HG03066 (cell line): ENCODE results near the gene POLR2C.
"Not testable (repeated sequence)": the region's sequence is repeated elsewhere in the genome, so short reads cannot be mapped to it uniquely, and the experiment has no call there.

Experiments
- ATAC-seq: cut with Tn5 transposase; IDR thresholded peaks from one replicate; pipeline ENCODE4 v1.9.1; 2021; ENCODE audit warnings: low read depth; ENCODE audit not compliant: unreplicated experiment

POLR2C gene

GRCh38 chr16:57478396-57479204 is 16.1 kb downstream of the POLR2C start:
- ATAC-seq, result no peak

- no peak for ATAC-seq
These were observed 16.9 kb downstream of the POLR2C start for GRCh38 chr16:57479205-57479975.

GRCh38 chr16:57479976-57480753 is 17.7 kb downstream of the POLR2C start:
- ATAC-seq, result no peak

- no peak for ATAC-seq
These were observed 18.3 kb downstream of the POLR2C start for GRCh38 chr16:57480754-57481230.

- ATAC-seq, result no peak
These were observed 18.9 kb downstream of the POLR2C start for GRCh38 chr16:57481421-57481820.

- ATAC-seq, result no peak
These were observed 20.5 kb downstream of the POLR2C start for GRCh38 chr16:57482845-57483545.

- ATAC-seq, result no peak
These were observed 21.4 kb downstream of the POLR2C start for GRCh38 chr16:57483725-57484514.

GRCh38 chr16:57484515-57485005 is 22.1 kb downstream of the POLR2C start:
- ATAC-seq, result no peak

GRCh38 chr16:57485091-57485915 is 22.8 kb downstream of the POLR2C start:
- ATAC-seq, result no peak

GRCh38 chr16:57485916-57486857 is 23.7 kb downstream of the POLR2C start, which contains the start of gene DOK4:
Gene DOK4 (minus strand): TSS chr16:57486493. CDS start chr16:57479507, 6,986 bp downstream.
- ATAC-seq, result peak; percentile 85

- ATAC-seq, result peak; percentile 13
These were observed 24.7 kb downstream of the POLR2C start for GRCh38 chr16:57486858-57487834.

- no peak for ATAC-seq
These were observed 26.8 kb downstream of the POLR2C start for GRCh38 chr16:57489229-57489628.

- ATAC-seq, result no peak
These were observed 31.3 kb downstream of the POLR2C start for GRCh38 chr16:57493767-57494166.

- ATAC-seq, result no peak
These were observed 34.6 kb downstream of the POLR2C start for GRCh38 chr16:57497121-57497520.

- ATAC-seq, result no peak
These were observed 35.6 kb downstream of the POLR2C start for GRCh38 chr16:57498031-57498430.

GRCh38 chr16:57499941-57500340 is 37.5 kb downstream of the POLR2C start:
- ATAC-seq, result not testable (repeated sequence)
